Endothelial cell of umbilical vein (primary cell): ENCODE measurements around the gene MDGA2.
A peak's percentile ranks its signal among the peaks of the same experiment; 100 is the strongest.

Experiments used
- CTCF ChIP-seq, 2 donors: IDR thresholded peaks; 1 replicate in 1 of 2; 2 replicates in 1 of 2; pipeline ENCODE4 v1.5.1; 2011; ENCODE audit warnings: low read length in 2 of 2, mild to moderate bottlenecking in 2 of 2, moderate library complexity in 2 of 2, control low read depth in 1 of 2, inconsistent platforms in 1 of 2, low read depth in 1 of 2; ENCODE audit not compliant: insufficient read depth in 1 of 2; ENCODE audit errors: extremely low read depth in 1 of 2
- EZH2 ChIP-seq: IDR thresholded peaks from 2 replicates; pipeline ENCODE4 v1.6.1; 2012; ENCODE audit warnings: borderline replicate concordance, low read depth, mild to moderate bottlenecking, moderate library complexity, low read length, inconsistent platforms; ENCODE audit not compliant: severe bottlenecking
- FOS ChIP-seq: IDR thresholded peaks from 2 replicates; pipeline ENCODE4 v1.6.1; 2011; ENCODE audit warnings: mild to moderate bottlenecking, low read length, moderate library complexity, borderline replicate concordance; ENCODE audit not compliant: insufficient read depth
- GATA2 ChIP-seq: IDR thresholded peaks from 2 replicates; pipeline ENCODE4 v1.7.0; 2011; ENCODE audit warnings: low read depth, mild to moderate bottlenecking, moderate library complexity, mixed read lengths, low read length; ENCODE audit not compliant: insufficient read length, insufficient read depth
- JUN ChIP-seq: IDR thresholded peaks from 2 replicates; pipeline ENCODE4 v1.6.1; 2011; ENCODE audit warnings: borderline replicate concordance, low read depth; ENCODE audit not compliant: insufficient read length, insufficient read depth
- MAX ChIP-seq: IDR thresholded peaks from 2 replicates; pipeline ENCODE4 v1.6.1; 2011; ENCODE audit not compliant: insufficient read depth, insufficient read length
- MYC ChIP-seq: IDR thresholded peaks from one replicate; pipeline ENCODE4 v1.6.1; 2011; ENCODE audit warnings: mild to moderate bottlenecking, low read depth, low read length
- POLR2A ChIP-seq: IDR thresholded peaks from 2 replicates; pipeline ENCODE4 v1.6.1; 2012; ENCODE audit warnings: low read depth, mild to moderate bottlenecking, control low read depth, low read length
- POLR2AphosphoS5 ChIP-seq: IDR thresholded peaks from 2 replicates; pipeline ENCODE4 v1.6.1; 2012; ENCODE audit warnings: low read depth, mild to moderate bottlenecking, control low read depth, low read length, moderate library complexity; ENCODE audit not compliant: insufficient read depth

GRCh38 chr14:47235619-47236018 is 439.8 kb downstream of the MDGA2 start:
- TF ChIP-seq MAX, result no peak
- no peak for TF ChIP-seq CTCF (IDR thresholded peaks at IDR 0.05; ENCODE audit: extremely low read depth in 1 of 2, insufficient read depth in 1 of 2, low read depth in 1 of 2, low read length in 2 of 2)
- TF ChIP-seq POLR2AphosphoS5, result no peak
- TF ChIP-seq JUN, result no peak
- TF ChIP-seq EZH2, result no peak
- peak; percentile 79 for TF ChIP-seq GATA2
- no peak for TF ChIP-seq POLR2A
- TF ChIP-seq FOS, result no peak
- no peak for TF ChIP-seq MYC
